ENCODE data around the gene TRHDE.

TRHDE gene

DNA sequence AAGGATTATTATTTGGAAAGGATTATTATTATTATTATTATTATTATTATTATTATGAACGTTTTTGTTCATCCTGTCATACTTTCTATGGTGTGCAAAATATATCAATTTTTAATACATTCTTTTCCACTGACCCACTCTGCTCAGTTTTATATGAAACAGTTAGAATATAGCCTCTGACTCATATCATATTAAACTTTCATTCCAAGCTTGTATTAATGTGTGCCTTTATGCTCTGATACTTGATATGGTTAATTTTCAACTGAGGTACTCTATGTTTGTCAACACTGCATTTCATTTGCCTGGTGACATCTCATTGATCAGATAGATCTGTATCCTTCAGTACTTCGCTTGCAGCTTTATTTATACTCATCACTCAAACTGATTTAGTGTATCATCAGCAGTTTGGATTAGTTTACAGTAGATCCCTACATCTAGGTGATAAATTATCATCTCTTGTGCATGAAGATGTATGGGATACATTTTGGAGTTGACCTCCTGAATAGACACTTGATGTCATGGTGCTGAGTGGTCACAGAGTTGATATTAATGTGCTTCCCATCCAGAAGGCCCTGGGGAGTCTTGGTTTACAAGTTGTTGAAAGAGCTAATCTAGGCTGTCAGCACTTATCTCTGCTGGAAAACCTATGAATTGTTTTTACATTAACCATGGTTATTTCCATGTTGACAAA, 271.8 kb downstream of the TRHDE start:
- H3K27ac ChIP-seq (replicated peaks): no peak overlapping the region
- no peak for TF ChIP-seq GABPA (IDR thresholded peaks at IDR 0.05; ENCODE audit: low read depth)
- TF ChIP-seq CTCF (IDR thresholded peaks at IDR 0.05; ENCODE audit: insufficient read depth, low read length): no peak
- no peak for TF ChIP-seq SPI1 (IDR thresholded peaks at IDR 0.05; ENCODE audit: borderline replicate concordance, low read depth)
- TF ChIP-seq, protein P1, sequence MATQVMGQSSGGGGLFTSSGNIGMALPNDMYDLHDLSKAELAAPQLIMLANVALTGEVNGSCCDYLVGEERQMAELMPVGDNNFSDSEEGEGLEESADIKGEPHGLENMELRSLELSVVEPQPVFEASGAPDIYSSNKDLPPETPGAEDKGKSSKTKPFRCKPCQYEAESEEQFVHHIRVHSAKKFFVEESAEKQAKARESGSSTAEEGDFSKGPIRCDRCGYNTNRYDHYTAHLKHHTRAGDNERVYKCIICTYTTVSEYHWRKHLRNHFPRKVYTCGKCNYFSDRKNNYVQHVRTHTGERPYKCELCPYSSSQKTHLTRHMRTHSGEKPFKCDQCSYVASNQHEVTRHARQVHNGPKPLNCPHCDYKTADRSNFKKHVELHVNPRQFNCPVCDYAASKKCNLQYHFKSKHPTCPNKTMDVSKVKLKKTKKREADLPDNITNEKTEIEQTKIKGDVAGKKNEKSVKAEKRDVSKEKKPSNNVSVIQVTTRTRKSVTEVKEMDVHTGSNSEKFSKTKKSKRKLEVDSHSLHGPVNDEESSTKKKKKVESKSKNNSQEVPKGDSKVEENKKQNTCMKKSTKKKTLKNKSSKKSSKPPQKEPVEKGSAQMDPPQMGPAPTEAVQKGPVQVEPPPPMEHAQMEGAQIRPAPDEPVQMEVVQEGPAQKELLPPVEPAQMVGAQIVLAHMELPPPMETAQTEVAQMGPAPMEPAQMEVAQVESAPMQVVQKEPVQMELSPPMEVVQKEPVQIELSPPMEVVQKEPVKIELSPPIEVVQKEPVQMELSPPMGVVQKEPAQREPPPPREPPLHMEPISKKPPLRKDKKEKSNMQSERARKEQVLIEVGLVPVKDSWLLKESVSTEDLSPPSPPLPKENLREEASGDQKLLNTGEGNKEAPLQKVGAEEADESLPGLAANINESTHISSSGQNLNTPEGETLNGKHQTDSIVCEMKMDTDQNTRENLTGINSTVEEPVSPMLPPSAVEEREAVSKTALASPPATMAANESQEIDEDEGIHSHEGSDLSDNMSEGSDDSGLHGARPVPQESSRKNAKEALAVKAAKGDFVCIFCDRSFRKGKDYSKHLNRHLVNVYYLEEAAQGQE (IDR thresholded peaks at IDR 0.05; ENCODE audit: insufficient replicate concordance, low read depth): no peak
- TF ChIP-seq POLR2AphosphoS5 (IDR thresholded peaks at IDR 0.05; ENCODE audit: low read depth): no peak
- no peaks in the 10 kb centered on the region for H3K27me3 ChIP-seq (ENCODE audit: insufficient read depth, poor library complexity, severe bottlenecking)
- no peak overlapping the region for H3K4me3 ChIP-seq (replicated peaks; ENCODE audit: insufficient read depth, low read length)
- no peak for DNase-seq (ENCODE audit: low read depth in 1 of 2, low spot score in 1 of 2)

DNA sequence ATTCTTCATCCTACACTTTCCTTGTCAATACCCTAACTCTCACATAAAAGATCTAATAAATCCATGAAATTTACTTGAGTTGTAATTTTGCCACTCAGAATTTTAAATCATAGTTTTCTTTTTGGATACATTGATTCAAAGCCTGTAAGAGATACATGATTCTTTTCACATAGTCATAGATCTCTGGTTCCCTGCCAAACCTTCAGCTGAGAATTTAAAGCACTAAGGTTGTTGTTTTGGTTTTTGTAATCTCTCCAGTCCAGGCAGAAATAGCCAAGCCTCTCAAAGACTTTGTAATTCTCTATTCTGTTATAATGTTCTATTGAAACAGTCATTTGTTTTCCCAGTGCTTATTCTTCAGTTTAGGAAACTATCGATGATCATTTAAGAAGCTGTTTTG, 273.9 kb downstream of the TRHDE start:
- no peak for TF ChIP-seq SPI1 (IDR thresholded peaks at IDR 0.05; ENCODE audit: borderline replicate concordance, low read depth)
- TF ChIP-seq, protein P1 (IDR thresholded peaks at IDR 0.05; ENCODE audit: insufficient replicate concordance, low read depth): no peak
- TF ChIP-seq POLR2AphosphoS5 (IDR thresholded peaks at IDR 0.05; ENCODE audit: low read depth): no peak
- no peak for TF ChIP-seq GABPA (IDR thresholded peaks at IDR 0.05; ENCODE audit: low read depth)
- TF ChIP-seq CTCF (IDR thresholded peaks at IDR 0.05; ENCODE audit: insufficient read depth, low read length): no peak
- Histone ChIP-seq H3K27ac (replicated peaks) (no peak overlapping the region), H3K4me3 (replicated peaks; ENCODE audit: insufficient read depth, low read length) (no peak overlapping the region), H3K27me3 (ENCODE audit: insufficient read depth, poor library complexity, severe bottlenecking) (no peaks in the 10 kb centered on the region)
- DNase-seq (ENCODE audit: low read depth in 1 of 2, low spot score in 1 of 2): no peak

DNA sequence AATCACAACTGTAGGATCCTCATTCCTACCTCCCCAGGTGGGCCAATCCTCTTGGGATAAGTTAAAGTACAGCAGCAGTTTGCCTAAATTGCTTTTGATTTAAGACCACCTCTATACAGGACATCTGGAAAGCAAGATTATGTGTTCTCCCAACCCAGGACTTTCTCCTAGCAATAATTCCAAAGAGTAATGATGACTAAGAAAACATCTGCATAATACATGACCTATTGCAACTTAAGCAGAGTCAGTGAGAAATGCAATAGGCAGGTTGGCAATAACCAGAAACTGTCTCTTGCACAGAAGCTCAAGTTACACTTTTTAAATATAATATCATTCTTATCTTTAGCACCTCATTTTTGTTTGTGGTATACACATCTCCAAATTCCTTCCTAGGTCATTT, 275.4 kb downstream of the TRHDE start:
- no peak for TF ChIP-seq CTCF (IDR thresholded peaks at IDR 0.05; ENCODE audit: insufficient read depth, low read length)
- no peak overlapping the region for H3K27ac ChIP-seq (replicated peaks)

DNA sequence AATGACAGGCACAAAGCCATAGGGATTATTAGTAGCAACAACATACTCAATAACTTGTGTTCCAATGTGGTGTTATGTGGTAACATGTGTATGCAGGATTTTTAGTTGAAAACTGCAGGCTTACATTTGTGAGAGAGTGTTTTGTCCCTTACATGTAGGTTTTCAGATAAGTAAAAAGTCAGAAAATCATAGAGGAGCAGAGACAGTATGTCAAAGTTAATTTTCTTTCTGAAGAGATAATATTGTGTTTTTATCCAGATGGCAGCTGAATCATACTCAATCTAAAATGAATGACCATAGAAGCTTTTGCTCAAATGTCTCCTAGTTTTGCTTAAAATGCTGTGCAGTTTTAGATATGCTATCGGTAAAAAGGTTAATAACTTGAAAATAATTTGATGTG, 277.0 kb downstream of the TRHDE start:
- no peak overlapping the region for H3K4me3 ChIP-seq (replicated peaks; ENCODE audit: insufficient read depth, low read length)
- no peaks in the 10 kb centered on the region for H3K27me3 ChIP-seq (ENCODE audit: insufficient read depth, poor library complexity, severe bottlenecking)
- H3K27ac ChIP-seq (replicated peaks): no peak overlapping the region
- TF ChIP-seq GABPA (IDR thresholded peaks at IDR 0.05; ENCODE audit: low read depth): no peak
- no peak for TF ChIP-seq SPI1 (IDR thresholded peaks at IDR 0.05; ENCODE audit: borderline replicate concordance, low read depth)
- TF ChIP-seq, protein P1 (IDR thresholded peaks at IDR 0.05; ENCODE audit: insufficient replicate concordance, low read depth): no peak
- TF ChIP-seq POLR2AphosphoS5 (IDR thresholded peaks at IDR 0.05; ENCODE audit: low read depth): no peak
- TF ChIP-seq CTCF (IDR thresholded peaks at IDR 0.05; ENCODE audit: insufficient read depth, low read length): no peak
- DNase-seq (ENCODE audit: low read depth in 1 of 2, low spot score in 1 of 2): no peak

More for the DNA sequence above, 275.4 kb downstream of the TRHDE start:
- Histone ChIP-seq H3K4me3 (replicated peaks; ENCODE audit: insufficient read depth, low read length) (no peak overlapping the region), H3K27me3 (ENCODE audit: insufficient read depth, poor library complexity, severe bottlenecking) (no peaks in the 10 kb centered on the region)
- DNase-seq (ENCODE audit: low read depth in 1 of 2, low spot score in 1 of 2): no peak

Data from HL-60 (cell line).